GM21367 (cell line): Measurements from ENCODE around the gene RNF222.
"Not testable (repeated sequence)": the region's sequence is repeated elsewhere in the genome, so short reads cannot be mapped to it uniquely, and the experiment has no call there.

ENCODE experiments used
- ATAC-seq: cut with Tn5 transposase; IDR thresholded peaks from one replicate; pipeline ENCODE4 v1.9.1; 2021; ENCODE audit not compliant: unreplicated experiment

The RNF222 gene

DNA sequence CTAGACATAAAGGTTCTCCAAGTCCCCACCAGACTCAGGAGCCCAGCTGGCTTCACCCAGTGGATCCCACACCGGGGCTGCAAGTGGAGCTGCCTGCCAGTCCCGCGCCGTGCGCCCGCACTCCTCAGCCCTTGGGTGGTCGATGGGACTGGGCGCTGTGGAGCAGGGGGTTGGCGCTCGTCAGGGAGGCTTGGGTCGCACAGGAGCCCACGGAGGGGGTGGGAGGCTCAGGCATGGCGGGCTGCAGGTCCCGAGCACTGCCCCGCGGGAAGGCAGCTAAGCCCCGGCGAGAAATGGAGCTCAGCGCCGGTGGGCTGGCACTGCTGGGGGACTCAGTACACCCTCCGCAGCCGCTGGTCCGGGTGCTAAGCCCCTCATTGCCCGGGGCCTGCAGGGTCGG is 50.6 kb downstream of the RNF222 start:
- not testable (repeated sequence) for ATAC-seq

GRCh38 chr17:8345951-8346665 is 51.5 kb downstream of the RNF222 start:
- ATAC-seq: no peak

- no peak for ATAC-seq
These were observed 52.5 kb downstream of the RNF222 start for GRCh38 chr17:8345052-8345690.

DNA sequence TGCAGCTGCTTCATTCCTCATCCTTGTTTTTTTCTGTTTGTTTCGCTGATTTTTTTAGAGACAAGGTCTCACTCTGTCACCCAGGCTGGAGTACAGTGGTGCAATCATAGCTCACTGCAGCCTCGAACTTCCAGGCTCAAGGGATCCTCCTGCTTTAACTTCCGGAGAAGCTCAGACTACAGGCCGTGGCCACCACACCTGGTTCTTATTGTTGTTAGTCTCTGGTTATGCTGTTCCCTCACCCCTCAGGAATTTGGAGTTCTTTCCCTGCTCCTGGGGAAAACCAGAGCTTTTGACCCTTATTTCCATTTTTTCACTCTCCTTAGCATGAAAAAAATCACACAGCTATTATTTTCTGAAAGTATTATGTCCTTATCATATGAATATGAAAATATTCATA is 56.2 kb downstream of the RNF222 start:
- ATAC-seq: no peak
